ENCODE data around the gene MAP4K3. TPM values are rescaled to one million over a fixed set of nuclear protein-coding genes. Genes with fewer than 3 reads are reported as not detected.
"Not testable (repeated sequence)": the region's sequence is repeated elsewhere in the genome, so short reads cannot be mapped to it uniquely, and the experiment has no call there.

MAP4K3 gene
- polyA plus RNA-seq, 1 experiment: 43.5 TPM

DNA sequence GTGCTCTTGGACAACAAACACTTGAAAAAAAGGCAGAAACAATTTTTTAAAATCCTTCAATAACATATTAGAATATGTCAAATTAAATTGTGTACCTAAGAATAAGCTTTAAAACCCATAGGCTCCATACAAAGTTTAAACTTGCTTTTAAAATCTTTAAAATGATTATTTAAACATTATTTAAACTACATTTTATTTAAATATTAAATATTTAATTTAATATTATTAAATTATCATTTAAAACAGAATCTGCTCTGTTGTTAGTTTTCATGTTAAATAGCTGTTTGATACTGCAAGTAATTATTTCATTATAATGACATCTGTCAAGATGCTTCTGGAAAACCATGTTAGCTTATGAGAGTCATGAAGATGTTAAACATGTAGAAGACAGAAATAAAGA, 75.6 kb downstream of the MAP4K3 start:
- H3K27ac ChIP-seq (ENCODE audit: low read depth, low read length): no peak overlapping the region
- peaks cover 22% of the 10 kb centered on the region for H3K9me3 ChIP-seq (ENCODE audit: control insufficient read depth, insufficient read depth, low read length)
- H3K27me3 ChIP-seq (ENCODE audit: control insufficient read depth, insufficient read depth, low read length): no peaks in the 10 kb centered on the region
- CTCF ChIA-PET: no interaction called here
- no peak overlapping the region for H3K4me3 ChIP-seq (ENCODE audit: low read depth, low read length)
- POLR2A ChIA-PET: no interaction called here
- no peak for DNase-seq (ENCODE audit: low read depth, low spot score)
- TF ChIP-seq, protein P1, sequence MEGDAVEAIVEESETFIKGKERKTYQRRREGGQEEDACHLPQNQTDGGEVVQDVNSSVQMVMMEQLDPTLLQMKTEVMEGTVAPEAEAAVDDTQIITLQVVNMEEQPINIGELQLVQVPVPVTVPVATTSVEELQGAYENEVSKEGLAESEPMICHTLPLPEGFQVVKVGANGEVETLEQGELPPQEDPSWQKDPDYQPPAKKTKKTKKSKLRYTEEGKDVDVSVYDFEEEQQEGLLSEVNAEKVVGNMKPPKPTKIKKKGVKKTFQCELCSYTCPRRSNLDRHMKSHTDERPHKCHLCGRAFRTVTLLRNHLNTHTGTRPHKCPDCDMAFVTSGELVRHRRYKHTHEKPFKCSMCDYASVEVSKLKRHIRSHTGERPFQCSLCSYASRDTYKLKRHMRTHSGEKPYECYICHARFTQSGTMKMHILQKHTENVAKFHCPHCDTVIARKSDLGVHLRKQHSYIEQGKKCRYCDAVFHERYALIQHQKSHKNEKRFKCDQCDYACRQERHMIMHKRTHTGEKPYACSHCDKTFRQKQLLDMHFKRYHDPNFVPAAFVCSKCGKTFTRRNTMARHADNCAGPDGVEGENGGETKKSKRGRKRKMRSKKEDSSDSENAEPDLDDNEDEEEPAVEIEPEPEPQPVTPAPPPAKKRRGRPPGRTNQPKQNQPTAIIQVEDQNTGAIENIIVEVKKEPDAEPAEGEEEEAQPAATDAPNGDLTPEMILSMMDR (IDR thresholded peaks at IDR 0.05; ENCODE audit: low read depth, low read length): no peak

DNA sequence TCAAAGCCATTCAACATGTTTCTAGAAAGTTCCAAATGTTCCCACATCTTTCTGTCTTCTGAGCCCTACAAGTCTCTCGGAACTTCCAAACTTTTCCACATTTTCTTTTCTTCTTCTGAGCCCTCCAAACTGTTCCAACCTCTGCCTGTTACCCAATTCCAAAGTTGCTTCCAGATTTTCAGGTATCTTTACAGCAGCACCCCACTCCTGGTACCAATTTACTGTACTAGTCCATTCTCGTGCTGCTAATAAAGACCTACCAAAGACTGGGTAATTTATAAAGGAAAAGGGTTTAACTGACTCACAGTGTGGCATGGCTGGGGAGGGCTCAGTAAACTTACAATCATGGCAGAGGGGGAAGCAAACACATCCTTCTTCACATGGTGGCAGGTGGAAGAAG, 76.7 kb downstream of the MAP4K3 start:
- DNase-seq (ENCODE audit: low read depth, low spot score); POLR2A ChIA-PET; CTCF ChIA-PET: not testable (repeated sequence)

DNA sequence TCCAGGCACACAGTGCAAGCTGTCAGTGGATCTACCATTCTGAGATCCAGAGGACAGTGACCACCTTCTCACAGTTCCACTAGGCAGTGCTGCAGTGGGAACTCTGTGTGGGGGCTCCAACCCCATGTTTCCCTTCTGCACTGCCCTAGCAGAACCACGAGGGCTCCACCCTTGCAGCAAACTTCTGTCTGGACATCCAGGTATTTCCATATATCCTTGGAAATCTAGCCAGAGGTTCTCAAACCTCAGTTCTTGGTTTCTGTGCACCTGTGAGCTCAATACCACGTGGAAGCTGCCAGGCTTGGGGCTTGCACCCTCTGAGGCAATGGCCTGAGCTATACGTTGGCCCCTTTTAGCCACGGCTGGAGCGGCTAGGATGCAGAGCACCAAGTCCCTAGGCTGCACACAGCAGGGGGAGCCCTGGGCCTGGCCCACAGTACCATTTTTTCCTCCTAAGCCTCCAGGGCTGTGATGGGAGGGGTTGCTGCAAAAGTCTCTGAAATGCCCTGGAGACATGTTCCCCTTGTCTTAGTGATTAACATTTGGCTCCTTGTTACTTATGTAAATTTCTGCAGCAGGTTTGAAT, 77.5 kb downstream of the MAP4K3 start:
- no peaks in the 10 kb centered on the region for H3K27me3 ChIP-seq (ENCODE audit: control insufficient read depth, insufficient read depth, low read length)
- ChIA-PET POLR2A (no interaction called here), CTCF (no interaction called here)
- H3K27ac ChIP-seq (ENCODE audit: low read depth, low read length): no peak overlapping the region
- H3K9me3 ChIP-seq (ENCODE audit: control insufficient read depth, insufficient read depth, low read length): peaks cover 20% of the 10 kb centered on the region
- DNase-seq (ENCODE audit: low read depth, low spot score): no peak
- H3K4me3 ChIP-seq (ENCODE audit: low read depth, low read length): no peak overlapping the region
- TF ChIP-seq, protein P1 (IDR thresholded peaks at IDR 0.05; ENCODE audit: low read depth, low read length): no peak

More for the DNA sequence above, 76.7 kb downstream of the MAP4K3 start:
- H3K9me3 ChIP-seq (ENCODE audit: control insufficient read depth, insufficient read depth, low read length): peaks cover 20% of the 10 kb centered on the region
- H3K4me3 ChIP-seq (ENCODE audit: low read depth, low read length); H3K27me3 ChIP-seq (ENCODE audit: control insufficient read depth, insufficient read depth, low read length); H3K27ac ChIP-seq (ENCODE audit: low read depth, low read length): not testable (repeated sequence)

DNA sequence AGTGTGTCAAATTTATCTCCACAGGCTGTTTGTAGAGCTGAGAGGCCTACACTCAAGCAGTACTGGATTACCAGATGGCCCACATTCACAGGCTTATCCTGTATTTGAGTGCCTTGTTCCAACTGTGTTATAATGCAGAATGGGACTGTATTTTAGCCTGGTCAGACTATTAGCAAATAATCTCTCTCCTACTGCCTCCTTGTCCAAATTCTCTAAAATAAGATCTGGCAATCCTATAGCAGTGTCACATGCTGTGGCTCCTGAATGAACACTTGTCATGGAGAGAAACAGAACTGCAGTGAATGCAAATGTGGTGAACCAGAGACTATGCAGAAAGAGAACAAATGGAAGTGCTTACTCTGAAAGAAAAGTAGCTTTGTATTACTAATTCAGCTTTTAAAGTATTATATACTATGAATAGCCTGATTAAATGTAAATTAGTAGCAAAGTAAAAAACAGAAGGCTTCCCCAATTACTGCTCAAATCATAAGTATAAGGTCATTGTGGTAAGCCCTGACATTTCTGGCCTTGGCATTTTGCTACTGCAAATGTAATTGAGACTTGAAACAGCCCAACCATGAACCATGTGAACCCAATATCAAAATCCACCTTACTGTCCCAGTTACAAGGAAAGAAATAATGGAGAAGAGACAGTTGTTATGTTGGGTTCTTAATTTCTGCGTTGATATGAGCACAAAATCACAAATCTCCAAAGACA, 80.0 kb downstream of the MAP4K3 start:
- POLR2A ChIA-PET: no interaction called here
- Histone ChIP-seq H3K27ac (ENCODE audit: low read depth, low read length) (no peak overlapping the region), H3K4me3 (ENCODE audit: low read depth, low read length) (no peak overlapping the region), H3K9me3 (ENCODE audit: control insufficient read depth, insufficient read depth, low read length) (peaks cover 20% of the 10 kb centered on the region), H3K27me3 (ENCODE audit: control insufficient read depth, insufficient read depth, low read length) (no peaks in the 10 kb centered on the region)
- CTCF ChIA-PET: no interaction called here
- TF ChIP-seq, protein P1 (IDR thresholded peaks at IDR 0.05; ENCODE audit: low read depth, low read length): no peak
- no peak for DNase-seq (ENCODE audit: low read depth, low spot score)

DNA sequence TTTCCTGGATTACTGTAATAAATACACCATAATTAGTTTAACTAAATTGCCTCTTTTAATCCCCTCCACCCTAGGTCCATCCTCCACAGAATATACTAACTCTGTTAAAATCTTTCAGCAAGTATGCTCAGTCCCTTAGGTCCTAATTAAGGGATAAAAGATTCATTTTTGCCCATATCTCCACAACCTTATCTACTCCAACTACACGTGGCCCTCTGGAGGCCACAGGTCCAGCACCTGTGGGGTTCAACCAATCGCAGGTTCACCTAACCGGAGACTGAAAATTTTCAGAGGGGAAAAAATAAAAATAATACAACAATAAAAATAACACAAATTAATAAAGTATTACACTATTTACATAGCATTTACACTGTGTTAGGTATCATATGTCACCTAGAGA, 86.4 kb downstream of the MAP4K3 start:
- H3K27ac ChIP-seq (ENCODE audit: low read depth, low read length): no peak overlapping the region
- POLR2A ChIA-PET: no interaction called here
- CTCF ChIA-PET: no interaction called here
- H3K4me3 ChIP-seq (ENCODE audit: low read depth, low read length): no peak overlapping the region
- TF ChIP-seq, protein P1 (IDR thresholded peaks at IDR 0.05; ENCODE audit: low read depth, low read length): no peak
- no peak for DNase-seq (ENCODE audit: low read depth, low spot score)
- H3K9me3 ChIP-seq (ENCODE audit: control insufficient read depth, insufficient read depth, low read length): no peaks in the 10 kb centered on the region
- no peaks in the 10 kb centered on the region for H3K27me3 ChIP-seq (ENCODE audit: control insufficient read depth, insufficient read depth, low read length)

All from AG04450 (cell line).